GM12875 (cell line): Measurements from ENCODE around the gene ZMYND11.

Source experiments
- H3K4me3 ChIP-seq: one replicate; pipeline ENCODE4 v1.5.1; 2011; ENCODE audit warnings: low read depth, low read length, control low read depth
- CTCF ChIP-seq: IDR thresholded peaks from 2 replicates; pipeline ENCODE4 v1.5.1; 2011; ENCODE audit warnings: low read depth, mild to moderate bottlenecking, control low read depth, inconsistent platforms, low read length, moderate library complexity, borderline replicate concordance; ENCODE audit not compliant: insufficient read depth

ZMYND11 gene

GRCh38 chr10:132946-133898 lies 2.0 kb upstream of the ZMYND11 start:
- no peak overlapping the region for H3K4me3 ChIP-seq

GRCh38 chr10:134247-135131 lies 766 bp upstream of the ZMYND11 start:
- H3K4me3 ChIP-seq, result peak overlapping the region; percentile 84
- peak; percentile 22; the same call in 1 of the 2 replicates for TF ChIP-seq CTCF

More at GRCh38 chr10:132946-133898, 2.0 kb upstream of the ZMYND11 start:
- no peak for TF ChIP-seq CTCF

- no peak for TF ChIP-seq CTCF
Observed at GRCh38 chr10:135601-136464, 578 bp downstream of the ZMYND11 start.

GRCh38 chr10:136465-136762 lies 1.2 kb downstream of the ZMYND11 start:
- H3K4me3 ChIP-seq, result peak overlapping the region; percentile 84
- no peak for TF ChIP-seq CTCF

More at GRCh38 chr10:135601-136464, 578 bp downstream of the ZMYND11 start:
- peak overlapping the region; percentile 84 for H3K4me3 ChIP-seq

GRCh38 chr10:137031-137430 lies 1.8 kb downstream of the ZMYND11 start:
- no peak overlapping the region for H3K4me3 ChIP-seq
- peak; percentile 63; the same call in 1 of the 2 replicates for TF ChIP-seq CTCF

- no peak overlapping the region for H3K4me3 ChIP-seq
- TF ChIP-seq CTCF, result no peak
Observed at GRCh38 chr10:137606-138005, 2.4 kb downstream of the ZMYND11 start.
